ENCODE data around the gene RFESD.

- TF ChIP-seq HCFC1 (IDR thresholded peaks at IDR 0.05; ENCODE audit: low read length) (no peak), MAX (IDR thresholded peaks at IDR 0.05; ENCODE audit: low read depth, low read length) (no peak), POLR2AphosphoS5 (IDR thresholded peaks at IDR 0.05; ENCODE audit: low read length) (no peak), FOXM1 (IDR thresholded peaks at IDR 0.05; ENCODE audit: low read depth, low read length) (no peak), JUND (IDR thresholded peaks at IDR 0.05; ENCODE audit: low read depth, low read length) (no peak), TAF1 (IDR thresholded peaks at IDR 0.05; ENCODE audit: borderline replicate concordance, low read depth, low read length) (no peak), BCL3 (IDR thresholded peaks at IDR 0.05; ENCODE audit: borderline replicate concordance, insufficient read depth, low read depth, low read length, poor library complexity, severe bottlenecking) (no peak), CBFB (IDR thresholded peaks at IDR 0.05; ENCODE audit: low read depth) (no peak), POLR2A (IDR thresholded peaks at IDR 0.05; ENCODE audit: low read depth, low read length) (no peak), RB1 (IDR thresholded peaks at IDR 0.05; ENCODE audit: borderline replicate concordance) (no peak), SMC3 (IDR thresholded peaks at IDR 0.05; ENCODE audit: borderline replicate concordance, low read length) (no peak)
- TF ChIP-seq, protein P1, sequence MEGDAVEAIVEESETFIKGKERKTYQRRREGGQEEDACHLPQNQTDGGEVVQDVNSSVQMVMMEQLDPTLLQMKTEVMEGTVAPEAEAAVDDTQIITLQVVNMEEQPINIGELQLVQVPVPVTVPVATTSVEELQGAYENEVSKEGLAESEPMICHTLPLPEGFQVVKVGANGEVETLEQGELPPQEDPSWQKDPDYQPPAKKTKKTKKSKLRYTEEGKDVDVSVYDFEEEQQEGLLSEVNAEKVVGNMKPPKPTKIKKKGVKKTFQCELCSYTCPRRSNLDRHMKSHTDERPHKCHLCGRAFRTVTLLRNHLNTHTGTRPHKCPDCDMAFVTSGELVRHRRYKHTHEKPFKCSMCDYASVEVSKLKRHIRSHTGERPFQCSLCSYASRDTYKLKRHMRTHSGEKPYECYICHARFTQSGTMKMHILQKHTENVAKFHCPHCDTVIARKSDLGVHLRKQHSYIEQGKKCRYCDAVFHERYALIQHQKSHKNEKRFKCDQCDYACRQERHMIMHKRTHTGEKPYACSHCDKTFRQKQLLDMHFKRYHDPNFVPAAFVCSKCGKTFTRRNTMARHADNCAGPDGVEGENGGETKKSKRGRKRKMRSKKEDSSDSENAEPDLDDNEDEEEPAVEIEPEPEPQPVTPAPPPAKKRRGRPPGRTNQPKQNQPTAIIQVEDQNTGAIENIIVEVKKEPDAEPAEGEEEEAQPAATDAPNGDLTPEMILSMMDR (IDR thresholded peaks at IDR 0.05 in 2 of 3, conservative IDR thresholded peaks at IDR 0.05 in 1 of 3; ENCODE audit: control insufficient read depth in 2 of 3, extremely low read depth in 1 of 3, insufficient read depth in 1 of 3, low read depth in 3 of 3, low read length in 3 of 3), result no peak
These were observed 22.2 kb downstream of the RFESD start for GRCh38 chr5:95668728-95669127.

Data from GM12878 (cell line).